A673 (cell line): ENCODE data around the gene WNK1. TPM values are rescaled to one million over a fixed set of nuclear protein-coding genes. Genes with fewer than 3 reads are reported as not detected.

Source experiments
- BruUV-seq: library from RNA; stranded (reverse); fragments of 400-500 nt; replicated peaks from 2 replicates; lab custom pipeline; 2021; lab: Mats Ljungman, UMichigan
- CTCF ChIA-PET: fragments of 300-600 bp; sonication (Branson Sonifier 250); formaldehyde crosslinking; loops from one replicate; lab custom pipeline; 2022; ENCODE audit warnings: antibody characterized with exemption; lab: Charles Lee
- POLR2A ChIA-PET: fragments of 300-600 bp; sonication (Branson Sonifier 250); formaldehyde crosslinking; loops from one replicate; lab custom pipeline; 2022; ENCODE audit warnings: antibody characterized with exemption; ENCODE audit not compliant: low non-redundant PET; lab: Charles Lee
- DNase-seq: peaks from one replicate; pipeline ENCODE4 v3.0.0-alpha.2; 2015; ENCODE audit warnings: low spot score
- H3K27ac ChIP-seq: fragments of 200-600 bp; sonication (generic); 2 replicates; pipeline ENCODE4 v1.5.1; 2016; ENCODE audit warnings: mixed run types, low read depth, mild to moderate bottlenecking, mixed read lengths, antibody characterized with exemption, low read length; ENCODE audit not compliant: poor library complexity, severe bottlenecking
- H3K27me3 ChIP-seq: fragments of 200-600 bp; sonication (generic); replicated peaks from 2 replicates; pipeline ENCODE4 v1.6.1; 2017; ENCODE audit warnings: mixed run types, low read depth, mild to moderate bottlenecking, mixed read lengths, antibody characterized with exemption, low read length; ENCODE audit not compliant: insufficient read depth, poor library complexity
- H3K36me3 ChIP-seq: fragments of 200-600 bp; sonication (generic); 2 replicates; pipeline ENCODE4 v1.6.1; 2016; ENCODE audit warnings: mixed run types, mild to moderate bottlenecking, mixed read lengths, antibody characterized with exemption, low read length; ENCODE audit not compliant: insufficient read depth, poor library complexity, severe bottlenecking
- H3K4me1 ChIP-seq: fragments of 200-600 bp; sonication (generic); 2 replicates; pipeline ENCODE4 v1.6.1; 2017; ENCODE audit warnings: mixed run types, mild to moderate bottlenecking, mixed read lengths, antibody characterized with exemption, low read length; ENCODE audit not compliant: insufficient read depth, poor library complexity, severe bottlenecking
- H3K4me3 ChIP-seq: fragments of 200-600 bp; sonication (generic); 2 replicates; pipeline ENCODE4 v1.5.1; 2016; ENCODE audit warnings: low read depth, mixed run types, mild to moderate bottlenecking, mixed read lengths, low read length; ENCODE audit not compliant: poor library complexity, severe bottlenecking
- H3K9me3 ChIP-seq: fragments of 200-600 bp; sonication (generic); 2 replicates; pipeline ENCODE4 v1.6.1; 2016; ENCODE audit warnings: mixed run types, low read depth, mild to moderate bottlenecking, mixed read lengths, antibody characterized with exemption, low read length; ENCODE audit not compliant: poor library complexity, severe bottlenecking
- CTCF ChIP-seq: fragments of 300-800, 200-600 bp; sonication (generic); conservative IDR thresholded peaks from 2 replicates; pipeline ENCODE4 v1.5.1; 2017; ENCODE audit warnings: low read depth, mild to moderate bottlenecking, antibody characterized with exemption, low read length, moderate library complexity, mixed read lengths
- EZH2 ChIP-seq: fragments of 200-600 bp; sonication (generic); IDR thresholded peaks from 2 replicates; pipeline ENCODE4 v1.6.1; 2017; ENCODE audit warnings: borderline replicate concordance, low read depth, mild to moderate bottlenecking, mixed read lengths, antibody characterized with exemption, low read length; ENCODE audit not compliant: poor library complexity, severe bottlenecking
- intact Hi-C: fragments of 100-400 bp; cut with micrococcal nuclease; formaldehyde crosslinking; loops from one replicate; pipeline ENCODE4 v1.10.0; 2022; ENCODE audit not compliant: unreplicated experiment
- total RNA-seq: library from RNA; stranded (reverse); gene quantifications from 2 replicates; pipeline ENCODE4 v1.2.3, GENCODE V29; 2021

The WNK1 gene
- total RNA-seq, 1 experiment from 2014 or later: 161 TPM

DNA sequence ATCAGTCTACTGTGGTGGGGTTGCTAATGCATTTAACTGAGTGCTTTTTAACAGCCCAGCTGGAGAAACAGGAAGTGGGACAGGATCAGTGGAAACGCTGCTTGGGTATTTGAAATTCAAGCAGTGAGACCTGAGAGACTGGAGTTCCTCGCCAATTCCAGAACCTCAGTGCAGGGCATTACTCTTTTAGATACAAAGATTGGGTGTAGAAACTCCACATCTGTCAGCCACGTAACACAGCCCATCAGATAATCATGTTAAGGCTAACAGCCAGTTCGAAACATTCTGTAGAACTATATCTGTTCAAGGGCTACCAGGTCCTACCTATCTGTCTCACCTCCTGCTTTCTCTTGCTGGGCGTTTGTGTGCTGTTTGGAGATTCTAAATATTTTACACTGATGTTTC lies 151.6 kb downstream of the WNK1 start:
- peak overlapping the region; percentile 47 for H3K27ac ChIP-seq
- no peaks in the 10 kb centered on the region for H3K27me3 ChIP-seq
- H3K4me1 ChIP-seq: peaks cover 23% of the 10 kb centered on the region
- BruUV-seq: no TSS peak
- peak; percentile 83 for DNase-seq
- intact Hi-C loops: no loop called here
- no peaks in the 10 kb centered on the region for H3K9me3 ChIP-seq
- CTCF ChIA-PET: interaction anchor here (0.6 to 0.9 kb wide), 2 partner anchors 189 to 331 kb away, joined by 3 to 4 read pairs; no protein-coding TSS in a partner anchor
- peaks cover 67% of the 10 kb centered on the region for H3K36me3 ChIP-seq
- no peak overlapping the region for H3K4me3 ChIP-seq
- POLR2A ChIA-PET: no interaction called here
- no peak for TF ChIP-seq EZH2
- TF ChIP-seq CTCF: no peak

GRCh38 chr12:905261-906031 lies 153.1 kb downstream of the WNK1 start:
- peaks cover 71% of the 10 kb centered on the region for H3K36me3 ChIP-seq
- H3K9me3 ChIP-seq: no peaks in the 10 kb centered on the region
- DNase-seq: no peak
- peaks cover 23% of the 10 kb centered on the region for H3K4me1 ChIP-seq
- H3K4me3 ChIP-seq: no peak overlapping the region
- intact Hi-C loops: no loop called here
- no peak overlapping the region for H3K27ac ChIP-seq
- no TSS peak for BruUV-seq
- TF ChIP-seq EZH2 (no peak), CTCF (no peak)
- H3K27me3 ChIP-seq: no peaks in the 10 kb centered on the region
- ChIA-PET POLR2A (no interaction called here), CTCF (no interaction called here)

DNA sequence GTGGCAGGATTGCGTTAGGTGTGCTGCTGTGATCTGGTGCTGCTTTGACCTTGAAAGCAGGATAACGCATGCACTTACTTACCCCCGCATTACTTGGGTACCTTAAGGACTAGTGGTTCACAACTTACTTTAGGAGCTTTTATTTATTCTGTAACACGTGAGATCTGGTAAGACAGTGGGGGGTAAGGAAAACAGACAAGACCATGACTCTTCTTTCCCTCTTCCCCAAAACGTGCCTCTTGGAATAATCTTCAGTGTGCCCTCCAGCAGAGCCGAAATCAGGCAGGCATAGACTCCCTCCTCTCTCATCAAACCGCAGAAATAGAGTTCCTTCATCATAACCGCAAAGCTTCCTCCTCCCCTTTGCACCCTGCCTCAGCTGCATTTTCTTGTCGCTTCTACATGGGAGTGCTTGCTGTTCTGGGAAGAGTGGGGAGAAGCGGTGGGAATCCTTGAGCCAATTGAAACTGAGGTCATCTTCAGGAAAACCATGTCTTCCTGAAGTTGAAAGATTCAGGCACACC lies 153.7 kb downstream of the WNK1 start:
- no TSS peak for BruUV-seq

More for the DNA sequence above, 153.7 kb downstream of the WNK1 start:
- Histone ChIP-seq H3K36me3 (peaks cover 71% of the 10 kb centered on the region), H3K4me3 (no peak overlapping the region), H3K4me1 (peaks cover 23% of the 10 kb centered on the region), H3K9me3 (no peaks in the 10 kb centered on the region), H3K27me3 (no peaks in the 10 kb centered on the region), H3K27ac (no peak overlapping the region)
- CTCF ChIA-PET: no interaction called here
- intact Hi-C loops: no loop called here
- no peak for DNase-seq
- TF ChIP-seq EZH2 (no peak), CTCF (no peak)
- POLR2A ChIA-PET: no interaction called here
